CD14-positive monocyte (primary cell): ENCODE results near the gene HMGB4. TPM values are rescaled to one million over a fixed set of nuclear protein-coding genes. Genes with fewer than 3 reads are reported as not detected.

Experiments
- DNase-seq, 3 donors: peaks; one replicate each; pipeline ENCODE4 v3.0.0-alpha.2; 2011 to 2022
- H2AFZ ChIP-seq: 2 replicates; pipeline ENCODE4 v1.6.0; 2012; ENCODE audit warnings: mild to moderate bottlenecking, low read depth, low read length, inconsistent platforms; ENCODE audit not compliant: insufficient read depth, poor library complexity, severe bottlenecking
- H3K27ac ChIP-seq, 2 donors: 1 replicate in 1 of 2; 2 replicates in 1 of 2; pipeline ENCODE4 v1.5.1; 2012 to 2013; ENCODE audit warnings: low read length in 2 of 2, control low read depth in 1 of 2, inconsistent platforms in 1 of 2, low read depth in 1 of 2, mild to moderate bottlenecking in 1 of 2
- H3K27me3 ChIP-seq, 2 donors: one replicate each; pipeline versions ENCODE4 v1.6.0 to v1.6.1; 2011 to 2013; ENCODE audit warnings: low read length in 2 of 2; ENCODE audit not compliant: control insufficient read depth in 2 of 2, insufficient read depth in 2 of 2
- H3K36me3 ChIP-seq, 2 donors: replicated peaks in 1 of 2; 1 replicate in 1 of 2; 2 replicates in 1 of 2; pipeline versions ENCODE4 v1.5.1 to v1.6.1; 2012 to 2013; ENCODE audit warnings: low read length in 2 of 2, control low read depth in 1 of 2, inconsistent platforms in 1 of 2, mild to moderate bottlenecking in 1 of 2; ENCODE audit not compliant: insufficient read depth in 2 of 2, control insufficient read depth in 1 of 2
- H3K4me1 ChIP-seq, 2 donors: 1 replicate in 1 of 2; 2 replicates in 1 of 2; pipeline versions ENCODE4 v1.5.1 to v1.6.1; 2012 to 2013; ENCODE audit warnings: low read length in 2 of 2, control low read depth in 1 of 2, inconsistent platforms in 1 of 2, mild to moderate bottlenecking in 1 of 2, moderate library complexity in 1 of 2; ENCODE audit not compliant: insufficient read depth in 2 of 2, control insufficient read depth in 1 of 2
- H3K4me2 ChIP-seq: replicated peaks from 2 replicates; pipeline ENCODE3; 2012; ENCODE audit warnings: low read length, moderate library complexity, mild to moderate bottlenecking; ENCODE audit not compliant: poor library complexity, severe bottlenecking; ENCODE audit errors: extremely low read depth
- H3K4me3 ChIP-seq, 3 experiments: fragments of 200-600 bp in 1 of 3; sonication (generic) in 1 of 3; replicated peaks in 1 of 3; 1 replicate in 2 of 3; 2 replicates in 1 of 3; pipeline ENCODE4 v1.5.1; 2011 to 2013; ENCODE audit warnings: low read length in 3 of 3, mild to moderate bottlenecking in 3 of 3, control low read depth in 2 of 3, low read depth in 2 of 3, inconsistent platforms in 1 of 3, moderate library complexity in 1 of 3
- H3K79me2 ChIP-seq: 2 replicates; pipeline ENCODE4 v1.6.0; 2012; ENCODE audit warnings: mild to moderate bottlenecking, control low read depth, inconsistent platforms, low read length, moderate library complexity; ENCODE audit not compliant: insufficient read depth
- H3K9ac ChIP-seq: 2 replicates; pipeline ENCODE4 v1.6.0; 2017; ENCODE audit warnings: low read length, mild to moderate bottlenecking; ENCODE audit not compliant: insufficient read depth, poor library complexity, severe bottlenecking
- H3K9me3 ChIP-seq, 2 donors: replicated peaks in 1 of 2; 1 replicate in 1 of 2; 2 replicates in 1 of 2; pipeline versions ENCODE4 v1.5.1 to v1.6.1; 2012 to 2013; ENCODE audit warnings: low read length in 2 of 2, control low read depth in 1 of 2; ENCODE audit not compliant: control insufficient read depth in 1 of 2, insufficient read depth in 1 of 2
- H4K20me1 ChIP-seq: 2 replicates; pipeline ENCODE4 v1.6.0; 2012; ENCODE audit warnings: mild to moderate bottlenecking, low read length, control low read depth, moderate library complexity; ENCODE audit not compliant: insufficient read depth
- H3K27ac Mint-ChIP-seq, 7 donors: one replicate each; pipeline ENCODE4 v1.8.0; 2020; ENCODE audit warnings: mild to moderate bottlenecking in 7 of 7, mixed read lengths in 7 of 7, moderate library complexity in 6 of 7, inconsistent platforms in 2 of 7
- H3K27me3 Mint-ChIP-seq, 3 donors: one replicate each; pipeline ENCODE4 v1.8.0; 2021 to 2022; ENCODE audit warnings: low read depth in 3 of 3, mild to moderate bottlenecking in 3 of 3, mixed read lengths in 3 of 3, moderate library complexity in 3 of 3, inconsistent platforms in 1 of 3
- H3K36me3 Mint-ChIP-seq, 2 donors: one replicate each; pipeline ENCODE4 v1.8.0; 2020; ENCODE audit warnings: mixed read lengths in 2 of 2, inconsistent platforms in 1 of 2, mild to moderate bottlenecking in 1 of 2
- H3K4me1 Mint-ChIP-seq: one replicate; pipeline ENCODE4 v1.8.0; 2020; ENCODE audit warnings: mild to moderate bottlenecking, mixed read lengths
- H3K4me3 Mint-ChIP-seq, 2 donors: one replicate each; pipeline ENCODE4 v1.8.0; 2020; ENCODE audit warnings: mild to moderate bottlenecking in 2 of 2, mixed read lengths in 2 of 2, moderate library complexity in 1 of 2
- H3K9me3 Mint-ChIP-seq, 7 donors: one replicate each; pipeline ENCODE4 v1.8.0; 2020 to 2022; ENCODE audit warnings: mixed read lengths in 7 of 7, mild to moderate bottlenecking in 6 of 7, moderate library complexity in 6 of 7, inconsistent platforms in 2 of 7
- WGBS: methylation state at CpG from one replicate; pipeline ENCODE4 v1.1.5; 2013; ENCODE audit warnings: missing lambda C conversion rate; ENCODE audit not compliant: insufficient coverage; 5-methylcytosine and 5-hydroxymethylcytosine counted together
- intact Hi-C, 2 donors: fragments of 100-400 bp; cut with micrococcal nuclease; formaldehyde crosslinking; loops; one replicate each; pipeline versions ENCODE4 v1.15.0 to v1.15.1; 2023
- polyA plus RNA-seq, 3 donors: library from polyadenylated mRNA; depleted of rRNA in 1 of 3; unstranded in 2 of 3; stranded (reverse) in 1 of 3; fragments of 300-500 nt in 2 of 3; fragments of >200 nt in 1 of 3; fragmentation: Illumina TruSeq in 2 of 3; gene quantifications; 1 replicate in 2 of 3; 2 replicates in 1 of 3; pipeline ENCODE4 v1.2.3, GENCODE V29; 2012 to 2021
- TF ChIP-seq, protein P1 (sequence below): fragments of 200-600 bp; IDR thresholded peaks from one replicate; pipeline ENCODE4 v1.8.0; 2022; ENCODE audit warnings: antibody characterized with exemption, mild to moderate bottlenecking

Gene HMGB4
- polyA plus RNA-seq, 3 donors: not detected

DNA sequence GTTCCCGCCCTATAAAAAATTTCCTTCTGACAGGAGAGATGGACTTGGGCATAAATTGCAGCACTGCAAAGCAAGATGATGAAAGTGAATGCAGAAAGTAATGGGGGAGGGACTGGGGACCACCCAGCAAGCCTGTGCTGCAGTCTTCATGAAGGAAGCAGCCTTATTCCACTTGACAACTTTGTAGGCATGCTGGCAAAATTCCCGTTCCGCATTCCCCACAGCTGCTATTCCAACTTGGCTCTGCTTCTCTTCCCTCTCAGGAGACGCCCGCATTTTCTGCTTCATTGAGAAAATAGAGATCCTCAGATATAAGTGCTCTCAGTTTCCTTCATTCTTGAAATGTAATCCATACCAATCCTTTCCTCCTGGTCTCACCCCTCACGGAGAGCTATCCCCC, 2.4 kb downstream of the HMGB4 start:
- Histone ChIP-seq H3K27ac (no peak overlapping the region), H3K9me3 (no peaks in the 10 kb centered on the region), H2AFZ (no peak overlapping the region), H3K9ac (no peak overlapping the region), H3K4me1 (no peaks in the 10 kb centered on the region), H3K79me2 (no peaks in the 10 kb centered on the region), H3K36me3 (no peaks in the 10 kb centered on the region), H3K27me3 (no peaks in the 10 kb centered on the region), H4K20me1 (no peaks in the 10 kb centered on the region), H3K4me3 (no peak overlapping the region), H3K4me2 (no peak overlapping the region)
- H3K4me1 Mint-ChIP-seq: no peaks in the 10 kb centered on the region
- TF ChIP-seq, protein P1, sequence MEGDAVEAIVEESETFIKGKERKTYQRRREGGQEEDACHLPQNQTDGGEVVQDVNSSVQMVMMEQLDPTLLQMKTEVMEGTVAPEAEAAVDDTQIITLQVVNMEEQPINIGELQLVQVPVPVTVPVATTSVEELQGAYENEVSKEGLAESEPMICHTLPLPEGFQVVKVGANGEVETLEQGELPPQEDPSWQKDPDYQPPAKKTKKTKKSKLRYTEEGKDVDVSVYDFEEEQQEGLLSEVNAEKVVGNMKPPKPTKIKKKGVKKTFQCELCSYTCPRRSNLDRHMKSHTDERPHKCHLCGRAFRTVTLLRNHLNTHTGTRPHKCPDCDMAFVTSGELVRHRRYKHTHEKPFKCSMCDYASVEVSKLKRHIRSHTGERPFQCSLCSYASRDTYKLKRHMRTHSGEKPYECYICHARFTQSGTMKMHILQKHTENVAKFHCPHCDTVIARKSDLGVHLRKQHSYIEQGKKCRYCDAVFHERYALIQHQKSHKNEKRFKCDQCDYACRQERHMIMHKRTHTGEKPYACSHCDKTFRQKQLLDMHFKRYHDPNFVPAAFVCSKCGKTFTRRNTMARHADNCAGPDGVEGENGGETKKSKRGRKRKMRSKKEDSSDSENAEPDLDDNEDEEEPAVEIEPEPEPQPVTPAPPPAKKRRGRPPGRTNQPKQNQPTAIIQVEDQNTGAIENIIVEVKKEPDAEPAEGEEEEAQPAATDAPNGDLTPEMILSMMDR: no peak
- H3K27ac Mint-ChIP-seq: no peak overlapping the region
- no peak for DNase-seq
- no peak overlapping the region for H3K4me3 Mint-ChIP-seq
- H3K27me3 Mint-ChIP-seq: peaks cover 3 to 8% (median 5%) of the 10 kb centered on the region in 3 donors
- H3K36me3 Mint-ChIP-seq: no peaks in the 10 kb centered on the region
- 80% methylated on average over 6 of the region's 6 CpGs for WGBS
- peaks cover 0 to 17% (median 3%) of the 10 kb centered on the region in 7 donors for H3K9me3 Mint-ChIP-seq
- intact Hi-C loops: no loop called here

DNA sequence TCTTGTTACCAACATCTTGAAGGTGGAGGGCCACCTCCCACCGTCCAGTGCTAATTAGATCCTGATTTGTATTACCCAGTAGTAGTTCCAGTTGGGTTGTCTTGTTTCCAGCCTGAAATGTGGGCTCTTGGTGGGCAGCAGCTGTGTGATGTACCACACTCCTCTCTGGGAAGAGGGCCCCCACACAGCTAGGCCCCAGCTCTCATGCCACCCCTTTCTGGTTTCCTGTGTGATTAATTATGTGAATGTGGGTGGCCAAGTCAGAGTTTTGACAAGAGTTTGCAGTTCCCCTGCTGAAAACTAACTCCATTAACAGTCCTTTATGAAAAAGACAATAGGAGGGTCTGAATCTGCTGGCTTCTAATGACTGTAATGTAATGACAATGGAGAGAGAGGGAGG, 3.8 kb downstream of the HMGB4 start:
- no peaks in the 10 kb centered on the region for H4K20me1 ChIP-seq
- H3K27me3 ChIP-seq: no peaks in the 10 kb centered on the region
- H3K9me3 ChIP-seq: no peaks in the 10 kb centered on the region
- H3K36me3 ChIP-seq: no peaks in the 10 kb centered on the region
- H3K4me1 ChIP-seq: no peaks in the 10 kb centered on the region
- Mint-ChIP-seq H3K4me1 (no peaks in the 10 kb centered on the region), H3K27me3 (peaks cover 2 to 8% (median 4%) of the 10 kb centered on the region in 3 donors), H3K27ac (no peak overlapping the region), H3K9me3 (peaks cover 0 to 23% (median 3%) of the 10 kb centered on the region in 7 donors), H3K36me3 (no peaks in the 10 kb centered on the region), H3K4me3 (no peak overlapping the region)
- TF ChIP-seq, protein P1: no peak
- WGBS: no CpG with 5 or more reads among the region's 1 CpG
- no peak overlapping the region for H3K9ac ChIP-seq
- H3K27ac ChIP-seq: no peak overlapping the region
- H2AFZ ChIP-seq: no peak overlapping the region
- intact Hi-C loops: no loop called here
- DNase-seq: no peak
- H3K4me3 ChIP-seq: no peak overlapping the region
- H3K79me2 ChIP-seq: no peaks in the 10 kb centered on the region
- no peak overlapping the region for H3K4me2 ChIP-seq
